ENCODE results near the gene FGFR3.

FGFR3 gene

GRCh38 chr4:1813915-1814314 is 20.8 kb downstream of the FGFR3 start:
- TF ChIP-seq CTCF (IDR thresholded peaks at IDR 0.05) = no peak
- H3K4me3 ChIP-seq = no peak overlapping the region
- no peak for DNase-seq (ENCODE audit: low spot score)

GRCh38 chr4:1814453-1814852 is 21.4 kb downstream of the FGFR3 start:
- Histone ChIP-seq H3K27ac (no peak overlapping the region), H3K4me3 (no peak overlapping the region)
- no peak for TF ChIP-seq CTCF (IDR thresholded peaks at IDR 0.05)
- no peak for DNase-seq (ENCODE audit: low spot score)

More at GRCh38 chr4:1813915-1814314, 20.8 kb downstream of the FGFR3 start:
- no peak overlapping the region for H3K27ac ChIP-seq

GRCh38 chr4:1815096-1815996 is 22.3 kb downstream of the FGFR3 start:
- no peak for DNase-seq (ENCODE audit: low spot score)
- TF ChIP-seq CTCF (IDR thresholded peaks at IDR 0.05) = no peak
- Histone ChIP-seq H3K27ac (no peak overlapping the region), H3K4me3 (no peak overlapping the region)

- DNase-seq (ENCODE audit: low spot score) = no peak
- Histone ChIP-seq H3K4me3 (no peak overlapping the region), H3K27ac (no peak overlapping the region)
- TF ChIP-seq CTCF (IDR thresholded peaks at IDR 0.05) = no peak
These were observed 23.1 kb downstream of the FGFR3 start for GRCh38 chr4:1815997-1816860.

GRCh38 chr4:1819284-1819683 is 26.2 kb downstream of the FGFR3 start:
- DNase-seq (ENCODE audit: low spot score) = no peak
- Histone ChIP-seq H3K4me3 (no peak overlapping the region), H3K27ac (no peak overlapping the region)
- no peak for TF ChIP-seq CTCF (IDR thresholded peaks at IDR 0.05)

- H3K27ac ChIP-seq = no peak overlapping the region
- TF ChIP-seq CTCF (IDR thresholded peaks at IDR 0.05) = no peak
- DNase-seq (ENCODE audit: low spot score) = no peak
These were observed 26.7 kb downstream of the FGFR3 start for GRCh38 chr4:1819816-1820215.

More at GRCh38 chr4:1819816-1820215, 26.7 kb downstream of the FGFR3 start:
- H3K4me3 ChIP-seq = no peak overlapping the region

All from coronary artery (tissue), 2 donors.